Stomach (tissue), 9 donors: ENCODE results near the gene SSBP3. TPM values are rescaled to one million over a fixed set of nuclear protein-coding genes. Genes with fewer than 3 reads are reported as not detected.
A peak's percentile ranks its signal among the peaks of the same experiment; 100 is the strongest.

Source experiments
- DNase-seq, 2 donors: peaks; one replicate each; pipeline versions ENCODE4 v3.0.0 to v3.0.0-alpha.2; 2013 to 2019
- H3K27ac ChIP-seq, 5 donors: fragments of 200-600 bp in 4 of 5; sonication (generic) in 4 of 5; one replicate each; pipeline ENCODE4 v1.5.1; 2013 to 2019; ENCODE audit warnings: mild to moderate bottlenecking in 1 of 5, moderate library complexity in 1 of 5
- H3K27me3 ChIP-seq, 3 donors: fragments of 200-600 bp; sonication (generic); one replicate each; pipeline ENCODE4 v1.5.1; 2017 to 2019; ENCODE audit warnings: mixed run types in 1 of 3
- H3K36me3 ChIP-seq, 4 donors: fragments of 200-600 bp; sonication (generic); 1 replicate in 3 of 4; 2 replicates in 1 of 4; pipeline ENCODE4 v1.5.1; 2016 to 2019
- H3K4me1 ChIP-seq, 4 donors: fragments of 200-600 bp; sonication (generic); one replicate each; pipeline ENCODE4 v1.5.1; 2016 to 2019
- H3K4me3 ChIP-seq, 4 donors: fragments of 200-600 bp; sonication (generic) in 3 of 4; one replicate each; pipeline ENCODE4 v1.5.1; 2016 to 2019; ENCODE audit warnings: mild to moderate bottlenecking in 1 of 4
- H3K9me3 ChIP-seq, 4 donors: fragments of 200-600 bp; sonication (generic); one replicate each; pipeline ENCODE4 v1.5.1; 2016 to 2019
- CTCF ChIP-seq, 7 experiments: fragments of 450-650 bp in 4 of 7; fragments of 200-600 bp in 3 of 7; sonication (generic) in 3 of 7; IDR thresholded peaks; one replicate each; pipeline ENCODE4 v1.5.1; 2016 to 2019; ENCODE audit warnings: antibody characterized with exemption in 7 of 7, control low read depth in 2 of 7, mild to moderate bottlenecking in 1 of 7
- EP300 ChIP-seq: sonication (generic); formaldehyde crosslinking; IDR thresholded peaks from one replicate; pipeline ENCODE4 v1.6.1; 2017; ENCODE audit warnings: antibody characterized with exemption
- POLR2A ChIP-seq, 4 donors: fragments of 450-650 bp; IDR thresholded peaks; one replicate each; pipeline ENCODE4 v1.6.1; 2016; ENCODE audit warnings: antibody characterized with exemption in 4 of 4, control low read depth in 2 of 4, mild to moderate bottlenecking in 1 of 4, moderate library complexity in 1 of 4
- POLR2AphosphoS5 ChIP-seq, 3 donors: sonication (generic); formaldehyde crosslinking; IDR thresholded peaks; one replicate each; pipeline ENCODE4 v1.6.1; 2016; ENCODE audit warnings: antibody characterized with exemption in 3 of 3
- WGBS, 5 donors: extraction: QIAGEN DNeasy Blood & Tissue Kit in 3 of 5; methylation state at CpG; one replicate each; pipeline versions ENCODE4 v1.1.5 to v1.1.7; 2013 to 2018; 5-methylcytosine and 5-hydroxymethylcytosine counted together
- intact Hi-C: fragments of 100-400 bp; cut with DNase I; formaldehyde crosslinking; loops from one replicate; pipeline ENCODE4 v1.15.1; 2023; ENCODE audit warnings: low total_unique reads
- polyA plus RNA-seq, 3 donors: library from polyadenylated mRNA; stranded (reverse); fragments of 200-250 nt; gene quantifications; one replicate each; pipeline ENCODE4 v1.2.3, GENCODE V29; 2013
- total RNA-seq, 5 donors: library from RNA; depleted of rRNA; stranded (reverse); fragments of >200 nt; gene quantifications; one replicate each; pipeline versions ENCODE4 v1.1.0 to v1.2.3, GENCODE V29; 2014 to 2016
- donor health status: healthy with polysubstance abuse.
- donor health status: Bipolar disorder and iron deficiency.
- donor health status: healthy.

Gene SSBP3
- total and polyA plus RNA-seq, 8 donors: 4.3 to 100 (median 38.1) TPM

- Histone ChIP-seq H3K4me3 (no peak overlapping the region), H3K27ac (peak overlapping the region in 1 of 5 donors; percentile 29), H3K4me1 (peaks cover 0 to 31% (median 19%) of the 10 kb centered on the region in 4 donors), H3K36me3 (peaks cover 10 to 57% (median 50%) of the 10 kb centered on the region in 4 donors), H3K9me3 (no peaks in the 10 kb centered on the region), H3K27me3 (no peaks in the 10 kb centered on the region)
- intact Hi-C loops: no loop called here
- no peak for DNase-seq
- TF ChIP-seq CTCF (IDR thresholded peaks at IDR 0.05) (no peak), POLR2AphosphoS5 (IDR thresholded peaks at IDR 0.05) (no peak), POLR2A (IDR thresholded peaks at IDR 0.05) (no peak), EP300 (no peak)
- WGBS, 5 donors: 67 to 79% (median 77%) methylated on average over 15 of the region's 15 CpGs
Observed at GRCh38 chr1:54230507-54231339, 175.5 kb downstream of the SSBP3 start.

- H3K4me1 ChIP-seq: peaks cover 0 to 31% (median 19%) of the 10 kb centered on the region in 4 donors
- TF ChIP-seq CTCF (IDR thresholded peaks at IDR 0.05) (no peak), POLR2AphosphoS5 (IDR thresholded peaks at IDR 0.05) (peak in 1 of 3 donors; percentile 11), EP300 (no peak)
- no peaks in the 10 kb centered on the region for H3K9me3 ChIP-seq
- no peaks in the 10 kb centered on the region for H3K27me3 ChIP-seq
- no peak for DNase-seq
- H3K27ac ChIP-seq: peak overlapping the region in 2 of 5 donors; percentile 2 to 38
- intact Hi-C loops: no loop called here
- H3K4me3 ChIP-seq: no peak overlapping the region
- peaks cover 14 to 63% (median 52%) of the 10 kb centered on the region in 4 donors for H3K36me3 ChIP-seq
- WGBS, 5 donors: 48 to 53% (median 51%) methylated on average over 11 of the region's 11 CpGs
Observed at GRCh38 chr1:54229281-54229891, 176.8 kb downstream of the SSBP3 start.

- Histone ChIP-seq H3K4me1 (peaks cover 0 to 31% (median 19%) of the 10 kb centered on the region in 4 donors), H3K27ac (peak overlapping the region in 2 of 5 donors; percentile 2 to 38), H3K4me3 (no peak overlapping the region), H3K36me3 (peaks cover 14 to 67% (median 56%) of the 10 kb centered on the region in 4 donors), H3K27me3 (no peaks in the 10 kb centered on the region), H3K9me3 (no peaks in the 10 kb centered on the region)
- TF ChIP-seq CTCF (IDR thresholded peaks at IDR 0.05): no peak
- no peak for TF ChIP-seq EP300
- TF ChIP-seq POLR2AphosphoS5 (IDR thresholded peaks at IDR 0.05): no peak
- no peak for TF ChIP-seq POLR2A (IDR thresholded peaks at IDR 0.05)
- intact Hi-C loops: no loop called here
- no peak for DNase-seq
- 80 to 96% (median 88%) methylated on average over 1 to 13 of the region's 13 CpGs for WGBS, 5 donors
Observed at GRCh38 chr1:54228638-54229079, 177.5 kb downstream of the SSBP3 start.

GRCh38 chr1:54227891-54228310 lies 178.3 kb downstream of the SSBP3 start:
- Histone ChIP-seq H3K27ac (peak overlapping the region in 2 of 5 donors; percentile 4 to 21), H3K4me1 (peaks cover 0 to 31% (median 19%) of the 10 kb centered on the region in 4 donors), H3K36me3 (peaks cover 14 to 67% (median 61%) of the 10 kb centered on the region in 4 donors), H3K9me3 (no peaks in the 10 kb centered on the region), H3K27me3 (no peaks in the 10 kb centered on the region), H3K4me3 (no peak overlapping the region)
- intact Hi-C loops: no loop called here
- TF ChIP-seq POLR2A (IDR thresholded peaks at IDR 0.05): no peak
- TF ChIP-seq POLR2AphosphoS5 (IDR thresholded peaks at IDR 0.05): no peak
- TF ChIP-seq CTCF (IDR thresholded peaks at IDR 0.05): no peak
- TF ChIP-seq EP300: no peak
- WGBS, 5 donors: 60 to 76% (median 71%) methylated on average over 17 of the region's 17 CpGs
- DNase-seq: no peak
